Endothelial cell of umbilical vein (primary cell): ENCODE measurements around the gene ZBTB7C. TPM values are rescaled to one million over a fixed set of nuclear protein-coding genes. Genes with fewer than 3 reads are reported as not detected.

Source experiments
- BruUV-seq: library from RNA; stranded (reverse); fragments of 400-500 nt; replicated peaks from 2 replicates; lab custom pipeline; 2021; lab: Mats Ljungman, UMichigan
- CTCF ChIA-PET: fragments of 300-600, 350-600 bp; sonication (Branson Sonifier 250); formaldehyde crosslinking; loops from one replicate; lab custom pipeline; 2021; ENCODE audit warnings: antibody characterized with exemption, inconsistent platforms; lab: Charles Lee
- POLR2A ChIA-PET: fragments of 300-600, 350-600 bp; sonication (Branson Sonifier 250); formaldehyde crosslinking; loops from one replicate; lab custom pipeline; 2021; ENCODE audit warnings: antibody characterized with exemption, inconsistent platforms; lab: Charles Lee
- DNase-seq: peaks from one replicate; pipeline ENCODE4 v3.0.0-alpha.2; 2011; ENCODE audit warnings: low read depth, low spot score
- FAIRE-seq: peaks from 2 replicates; lab custom pipeline; 2011; peaks lifted over from hg19 to GRCh38; lab: Jason Lieb, UNC
- H2AFZ ChIP-seq: 2 replicates; pipeline ENCODE4 v1.6.0; 2012; ENCODE audit warnings: low read depth, low read length, control low read depth, inconsistent platforms
- H3K27ac ChIP-seq: 2 replicates; pipeline ENCODE4 v1.5.1; 2011; ENCODE audit warnings: low read depth, mild to moderate bottlenecking, control low read depth, low read length, moderate library complexity; ENCODE audit not compliant: insufficient read depth
- H3K27me3 ChIP-seq, 2 experiments: 2 replicates each; pipeline versions ENCODE4 v1.6.0 to v1.6.1; 2011; ENCODE audit warnings: low read length in 2 of 2, mixed read lengths in 1 of 2; ENCODE audit not compliant: control insufficient read depth in 2 of 2, insufficient read depth in 2 of 2
- H3K36me3 ChIP-seq, 2 experiments: 2 replicates in 1 of 2; 3 replicates in 1 of 2; pipeline ENCODE4 v1.5.1; 2011; ENCODE audit warnings: low read length in 2 of 2, mild to moderate bottlenecking in 1 of 2, moderate library complexity in 1 of 2; ENCODE audit not compliant: control insufficient read depth in 2 of 2, insufficient read depth in 2 of 2; ENCODE audit errors: extremely low read depth in 1 of 2
- H3K4me1 ChIP-seq: 3 replicates; pipeline ENCODE4 v1.5.1; 2011; ENCODE audit warnings: mild to moderate bottlenecking, low read length; ENCODE audit not compliant: control insufficient read depth, insufficient read depth; ENCODE audit errors: extremely low read depth
- H3K4me2 ChIP-seq: 2 replicates; pipeline ENCODE4 v1.6.1; 2011; ENCODE audit warnings: low read length, control low read depth, mixed read lengths; ENCODE audit not compliant: insufficient read depth
- H3K4me3 ChIP-seq, 3 experiments: fragments of 200-600 bp in 1 of 3; sonication (generic), shearing (Covaris generic) in 1 of 3; replicated peaks in 1 of 3; 2 replicates each; pipeline ENCODE4 v1.5.1; 2011 to 2016; ENCODE audit warnings: control low read depth in 3 of 3, low read length in 3 of 3, mild to moderate bottlenecking in 2 of 3, inconsistent platforms in 1 of 3, low read depth in 1 of 3, moderate library complexity in 1 of 3; ENCODE audit not compliant: insufficient read depth in 1 of 3
- H3K79me2 ChIP-seq: 2 replicates; pipeline ENCODE4 v1.6.0; 2012; ENCODE audit warnings: low read length, inconsistent platforms; ENCODE audit not compliant: control insufficient read depth, insufficient read depth
- H3K9ac ChIP-seq: replicated peaks from 2 replicates; pipeline ENCODE3; 2011; ENCODE audit warnings: low read length, control low read depth; ENCODE audit not compliant: insufficient read depth; ENCODE audit errors: extremely low read depth
- H3K9me1 ChIP-seq: replicated peaks from 3 replicates; pipeline ENCODE4 v1.6.0; 2011; ENCODE audit warnings: mild to moderate bottlenecking, low read length; ENCODE audit not compliant: control insufficient read depth, insufficient read depth; ENCODE audit errors: extremely low read depth
- H3K9me3 ChIP-seq: replicated peaks from 2 replicates; pipeline ENCODE4 v1.5.1; 2012; ENCODE audit warnings: low read length, inconsistent platforms; ENCODE audit not compliant: control insufficient read depth, insufficient read depth
- H4K20me1 ChIP-seq: replicated peaks from 2 replicates; pipeline ENCODE3; 2011; ENCODE audit warnings: mild to moderate bottlenecking, low read length; ENCODE audit not compliant: control insufficient read depth, insufficient read depth; ENCODE audit errors: extremely low read depth
- CTCF ChIP-seq, 2 donors: IDR thresholded peaks; 1 replicate in 1 of 2; 2 replicates in 1 of 2; pipeline ENCODE4 v1.5.1; 2011; ENCODE audit warnings: low read length in 2 of 2, mild to moderate bottlenecking in 2 of 2, moderate library complexity in 2 of 2, control low read depth in 1 of 2, inconsistent platforms in 1 of 2, low read depth in 1 of 2; ENCODE audit not compliant: insufficient read depth in 1 of 2; ENCODE audit errors: extremely low read depth in 1 of 2
- EZH2 ChIP-seq: IDR thresholded peaks from 2 replicates; pipeline ENCODE4 v1.6.1; 2012; ENCODE audit warnings: borderline replicate concordance, low read depth, mild to moderate bottlenecking, moderate library complexity, low read length, inconsistent platforms; ENCODE audit not compliant: severe bottlenecking
- FOS ChIP-seq: IDR thresholded peaks from 2 replicates; pipeline ENCODE4 v1.6.1; 2011; ENCODE audit warnings: mild to moderate bottlenecking, low read length, moderate library complexity, borderline replicate concordance; ENCODE audit not compliant: insufficient read depth
- GATA2 ChIP-seq: IDR thresholded peaks from 2 replicates; pipeline ENCODE4 v1.7.0; 2011; ENCODE audit warnings: low read depth, mild to moderate bottlenecking, moderate library complexity, mixed read lengths, low read length; ENCODE audit not compliant: insufficient read length, insufficient read depth
- JUN ChIP-seq: IDR thresholded peaks from 2 replicates; pipeline ENCODE4 v1.6.1; 2011; ENCODE audit warnings: borderline replicate concordance, low read depth; ENCODE audit not compliant: insufficient read length, insufficient read depth
- MAX ChIP-seq: IDR thresholded peaks from 2 replicates; pipeline ENCODE4 v1.6.1; 2011; ENCODE audit not compliant: insufficient read depth, insufficient read length
- MYC ChIP-seq: IDR thresholded peaks from one replicate; pipeline ENCODE4 v1.6.1; 2011; ENCODE audit warnings: mild to moderate bottlenecking, low read depth, low read length
- POLR2A ChIP-seq: IDR thresholded peaks from 2 replicates; pipeline ENCODE4 v1.6.1; 2012; ENCODE audit warnings: low read depth, mild to moderate bottlenecking, control low read depth, low read length
- POLR2AphosphoS5 ChIP-seq: IDR thresholded peaks from 2 replicates; pipeline ENCODE4 v1.6.1; 2012; ENCODE audit warnings: low read depth, mild to moderate bottlenecking, control low read depth, low read length, moderate library complexity; ENCODE audit not compliant: insufficient read depth
- dilution Hi-C: fragments of 300-500 bp; cut with MboI; formaldehyde crosslinking; loops from one replicate; pipeline ENCODE4 v1.15.0; 2019; ENCODE audit warnings: low sequenced_read_pairs; ENCODE audit not compliant: extremely low pct_ligation_motif_present
- intact Hi-C: fragments of 100-400 bp; cut with micrococcal nuclease; formaldehyde crosslinking; loops from one replicate; pipeline ENCODE4 v1.10.0; 2022
- polyA plus RNA-seq, 4 experiments: library from polyadenylated mRNA; depleted of rRNA in 3 of 4; stranded (reverse) in 3 of 4; unstranded in 1 of 4; fragments of >200 nt; gene quantifications; 2 replicates each; pipeline versions ENCODE4 v1.2.1 to v1.2.3, GENCODE V29; 2011 to 2012; ENCODE audit warnings: missing spikeins in 1 of 4
- total RNA-seq: library from RNA; stranded (reverse); gene quantifications from 2 replicates; pipeline ENCODE4 v1.2.3, GENCODE V29; 2021

ZBTB7C gene
- total and polyA plus RNA-seq, 2 donors (not counting 3 experiments of a cell fraction or from before 2014, with no cell fraction given) = not detected

- Histone ChIP-seq H3K27me3 (peaks cover 2 to 3% of the 10 kb centered on the region in 2 experiments), H3K9ac (no peak overlapping the region), H3K4me2 (no peak overlapping the region), H3K4me3 (no peak overlapping the region), H3K9me1 (no peaks in the 10 kb centered on the region), H4K20me1 (no peaks in the 10 kb centered on the region), H3K36me3 (no peaks in the 10 kb centered on the region), H3K4me1 (no peaks in the 10 kb centered on the region), H3K27ac (no peak overlapping the region), H2AFZ (no peak overlapping the region), H3K9me3 (no peaks in the 10 kb centered on the region), H3K79me2 (no peaks in the 10 kb centered on the region)
- ChIA-PET CTCF (no interaction called here), POLR2A (no interaction called here)
- dilution Hi-C loops = no loop called here
- TF ChIP-seq GATA2 (no peak), CTCF (IDR thresholded peaks at IDR 0.05; ENCODE audit: extremely low read depth in 1 of 2, insufficient read depth in 1 of 2, low read depth in 1 of 2, low read length in 2 of 2) (no peak), JUN (no peak), FOS (no peak), POLR2A (no peak), MYC (no peak), POLR2AphosphoS5 (no peak), MAX (no peak), EZH2 (no peak)
- intact Hi-C loops = no loop called here
- FAIRE-seq (no peak), DNase-seq (no peak)
- BruUV-seq = no TSS peak
Observed at GRCh38 chr18:48179666-48180065, 229.5 kb downstream of the ZBTB7C start.
